ENCODE data around the gene WDFY4.

The WDFY4 gene

GRCh38 chr10:48905311-48905710 lies 220.6 kb downstream of the WDFY4 start:
- no peaks in the 10 kb centered on the region for H3K9me3 ChIP-seq (ENCODE audit: insufficient read depth, low read depth, low read length)
- H2AFZ ChIP-seq (ENCODE audit: low read length) = no peak overlapping the region
- peaks cover 10% of the 10 kb centered on the region for H3K4me1 ChIP-seq (ENCODE audit: insufficient read depth, low read length, poor library complexity, severe bottlenecking)
- H3K4me3 ChIP-seq (ENCODE audit: low read length, poor library complexity, severe bottlenecking) = no peak overlapping the region
- no peaks in the 10 kb centered on the region for H3K27me3 ChIP-seq (ENCODE audit: insufficient read depth, low read length, poor library complexity, severe bottlenecking)
- H3F3A ChIP-seq (ENCODE audit: low read depth) = no peaks in the 10 kb centered on the region
- no peak overlapping the region for H3K9ac ChIP-seq (ENCODE audit: low read depth, low read length, poor library complexity, severe bottlenecking)
- H3K36me3 ChIP-seq (ENCODE audit: insufficient read depth, low read length) = no peaks in the 10 kb centered on the region
- no peaks in the 10 kb centered on the region for H3K9me2 ChIP-seq (replicated peaks; ENCODE audit: low read depth, low read length)
- H3K79me2 ChIP-seq (ENCODE audit: insufficient read depth, low read length) = no peaks in the 10 kb centered on the region
- H3K4me2 ChIP-seq (ENCODE audit: low read depth, low read length, poor library complexity, severe bottlenecking) = no peak overlapping the region
- no peaks in the 10 kb centered on the region for H4K20me1 ChIP-seq (ENCODE audit: insufficient read depth, low read length, poor library complexity, severe bottlenecking)
- no peak for TF ChIP-seq CTCF (conservative IDR thresholded peaks at IDR 0.05; ENCODE audit: low read length)

- Histone ChIP-seq H4K20me1 (ENCODE audit: insufficient read depth, low read length, poor library complexity, severe bottlenecking) (no peaks in the 10 kb centered on the region), H3K27me3 (ENCODE audit: insufficient read depth, low read length, poor library complexity, severe bottlenecking) (no peaks in the 10 kb centered on the region), H3K9me3 (ENCODE audit: insufficient read depth, low read depth, low read length) (no peaks in the 10 kb centered on the region), H3K36me3 (ENCODE audit: insufficient read depth, low read length) (no peaks in the 10 kb centered on the region), H3K9me2 (replicated peaks; ENCODE audit: low read depth, low read length) (no peaks in the 10 kb centered on the region), H3K9ac (ENCODE audit: low read depth, low read length, poor library complexity, severe bottlenecking) (no peak overlapping the region), H3F3A (ENCODE audit: low read depth) (no peaks in the 10 kb centered on the region), H2AFZ (ENCODE audit: low read length) (no peak overlapping the region), H3K4me3 (ENCODE audit: low read length, poor library complexity, severe bottlenecking) (no peak overlapping the region), H3K79me2 (ENCODE audit: insufficient read depth, low read length) (no peaks in the 10 kb centered on the region), H3K4me1 (ENCODE audit: insufficient read depth, low read length, poor library complexity, severe bottlenecking) (peaks cover under 1% of the 10 kb centered on the region), H3K4me2 (ENCODE audit: low read depth, low read length, poor library complexity, severe bottlenecking) (no peak overlapping the region)
- TF ChIP-seq CTCF (conservative IDR thresholded peaks at IDR 0.05; ENCODE audit: low read length) (no peak), EZH2phosphoT487 (IDR thresholded peaks at IDR 0.05; ENCODE audit: borderline replicate concordance) (no peak)
Observed at GRCh38 chr10:48906841-48907240, 222.2 kb downstream of the WDFY4 start.

GRCh38 chr10:48907730-48908129 lies 223.1 kb downstream of the WDFY4 start:
- H4K20me1 ChIP-seq (ENCODE audit: insufficient read depth, low read length, poor library complexity, severe bottlenecking) = no peaks in the 10 kb centered on the region
- H3K4me1 ChIP-seq (ENCODE audit: insufficient read depth, low read length, poor library complexity, severe bottlenecking) = no peaks in the 10 kb centered on the region
- no peaks in the 10 kb centered on the region for H3K27me3 ChIP-seq (ENCODE audit: insufficient read depth, low read length, poor library complexity, severe bottlenecking)
- H3K9ac ChIP-seq (ENCODE audit: low read depth, low read length, poor library complexity, severe bottlenecking) = no peak overlapping the region
- H3K36me3 ChIP-seq (ENCODE audit: insufficient read depth, low read length) = no peaks in the 10 kb centered on the region
- no peak for TF ChIP-seq EZH2phosphoT487 (IDR thresholded peaks at IDR 0.05; ENCODE audit: borderline replicate concordance)
- TF ChIP-seq CTCF (conservative IDR thresholded peaks at IDR 0.05; ENCODE audit: low read length) = no peak
- no peak overlapping the region for H2AFZ ChIP-seq (ENCODE audit: low read length)
- no peaks in the 10 kb centered on the region for H3K9me2 ChIP-seq (replicated peaks; ENCODE audit: low read depth, low read length)
- H3K9me3 ChIP-seq (ENCODE audit: insufficient read depth, low read depth, low read length) = no peaks in the 10 kb centered on the region
- no peak overlapping the region for H3K4me2 ChIP-seq (ENCODE audit: low read depth, low read length, poor library complexity, severe bottlenecking)
- no peaks in the 10 kb centered on the region for H3K79me2 ChIP-seq (ENCODE audit: insufficient read depth, low read length)
- no peaks in the 10 kb centered on the region for H3F3A ChIP-seq (ENCODE audit: low read depth)
- H3K4me3 ChIP-seq (ENCODE audit: low read length, poor library complexity, severe bottlenecking) = no peak overlapping the region
